Left hindlimb (tissue), 1 donor: ENCODE measurements around the gene CHTF8.
"Not testable (repeated sequence)": the region's sequence is repeated elsewhere in the genome, so short reads cannot be mapped to it uniquely, and the experiment has no call there.

Experiments
- DNase-seq: peaks from one replicate; pipeline ENCODE4 v3.0.0-alpha.2; 2018

CHTF8 gene

GRCh38 chr16:69132424-69133252 is at the start of gene CHTF8, which contains the start of gene UTP4:
TSS of gene CHTF8 (minus strand) at chr16:69132588. CDS start at chr16:69121458, 11,130 bp downstream.
TSS of gene UTP4 (plus strand) at chr16:69132649. CDS start at chr16:69133460, 811 bp downstream.
- peak; percentile 90 for DNase-seq

GRCh38 chr16:69180011-69180338 is 47.6 kb upstream of the CHTF8 start:
- DNase-seq, result no peak

- DNase-seq, result peak; percentile 64
Measured at GRCh38 chr16:69179328-69180010, 47.1 kb upstream of the CHTF8 start.

GRCh38 chr16:69176033-69176800 is 43.8 kb upstream of the CHTF8 start:
- no peak for DNase-seq

- no peak for DNase-seq
Measured at GRCh38 chr16:69171325-69172084, 39.1 kb upstream of the CHTF8 start.

- no peak for DNase-seq
Measured at GRCh38 chr16:69169607-69170352, 37.4 kb upstream of the CHTF8 start.

GRCh38 chr16:69169051-69169450 is 36.7 kb upstream of the CHTF8 start:
- no peak for DNase-seq

- DNase-seq, result no peak
Measured at GRCh38 chr16:69166946-69167930, 34.9 kb upstream of the CHTF8 start.

GRCh38 chr16:69166221-69166833 is 33.9 kb upstream of the CHTF8 start:
- DNase-seq, result no peak

- DNase-seq, result no peak
Measured at GRCh38 chr16:69165584-69165983, 33.2 kb upstream of the CHTF8 start.

GRCh38 chr16:69160192-69160591 is 27.8 kb upstream of the CHTF8 start:
- no peak for DNase-seq

GRCh38 chr16:69157196-69157595 is 24.8 kb upstream of the CHTF8 start:
- no peak for DNase-seq

- peak; percentile 56 for DNase-seq
Measured at GRCh38 chr16:69150146-69150865, 17.9 kb upstream of the CHTF8 start.

- not testable (repeated sequence) for DNase-seq
Measured at GRCh38 chr16:69149621-69150020, 17.2 kb upstream of the CHTF8 start.

GRCh38 chr16:69145658-69146057 is 13.3 kb upstream of the CHTF8 start:
- DNase-seq, result no peak

GRCh38 chr16:69143116-69143515 is 10.7 kb upstream of the CHTF8 start:
- DNase-seq, result no peak

GRCh38 chr16:69141936-69142335 is 9.5 kb upstream of the CHTF8 start:
- no peak for DNase-seq

GRCh38 chr16:69141014-69141413 is 8.6 kb upstream of the CHTF8 start:
- no peak for DNase-seq

GRCh38 chr16:69139464-69139863 is 7.1 kb upstream of the CHTF8 start:
- not testable (repeated sequence) for DNase-seq
